Body of pancreas (tissue), 4 donors: ENCODE measurements around the gene ERBB4. TPM values are rescaled to one million over a fixed set of nuclear protein-coding genes. Genes with fewer than 3 reads are reported as not detected.

Source experiments
- ATAC-seq: fragments of 150-250 bp; one replicate; pipeline ENCODE4 v1.9.1; 2016
- DNase-seq, 4 donors: peaks; one replicate each; pipeline ENCODE4 v3.0.0-alpha.2; 2019
- H3K27ac ChIP-seq, 4 donors: fragments of 200-600 bp; sonication (generic); 1 replicate in 3 of 4; 2 replicates in 1 of 4; pipeline versions ENCODE4 v1.5.1 to v1.6.1; 2016 to 2019; ENCODE audit warnings: mild to moderate bottlenecking in 1 of 4, mixed read lengths in 1 of 4, moderate library complexity in 1 of 4
- H3K27me3 ChIP-seq, 2 donors: fragments of 200-600 bp; sonication (generic); one replicate each; pipeline ENCODE4 v1.6.0; 2016; ENCODE audit warnings: mild to moderate bottlenecking in 1 of 2
- H3K36me3 ChIP-seq, 2 donors: fragments of 200-600 bp; sonication (generic); replicated peaks in 1 of 2; 2 replicates each; pipeline ENCODE4 v1.5.1; 2016; ENCODE audit warnings: low read depth in 2 of 2; ENCODE audit not compliant: insufficient read depth in 1 of 2
- H3K4me1 ChIP-seq: fragments of 200-600 bp; sonication (generic); one replicate; pipeline ENCODE4 v1.6.0; 2016
- H3K4me3 ChIP-seq, 2 donors: fragments of 200-600 bp; sonication (generic); 1 replicate in 1 of 2; 2 replicates in 1 of 2; pipeline ENCODE4 v1.5.1; 2016 to 2019
- H3K9me3 ChIP-seq, 3 donors: fragments of 200-600 bp; sonication (generic); 1 replicate in 2 of 3; 2 replicates in 1 of 3; pipeline ENCODE4 v1.5.1; 2016
- CTCF ChIP-seq, 7 experiments: fragments of 450-650 bp in 4 of 7; fragments of 200-600 bp in 3 of 7; sonication (generic) in 3 of 7; IDR thresholded peaks; one replicate each; pipeline ENCODE4 v1.5.1; 2016 to 2019; ENCODE audit warnings: antibody characterized with exemption in 7 of 7
- POLR2A ChIP-seq, 3 donors: fragments of 450-650 bp; IDR thresholded peaks; one replicate each; pipeline ENCODE4 v1.6.1; 2016; ENCODE audit warnings: antibody characterized with exemption in 3 of 3, mild to moderate bottlenecking in 2 of 3
- WGBS, 2 donors: methylation state at CpG; one replicate each; pipeline ENCODE4 v1.1.5; 2017; 5-methylcytosine and 5-hydroxymethylcytosine counted together
- intact Hi-C: fragments of 100-400 bp; cut with DNase I; formaldehyde crosslinking; loops from one replicate; pipeline ENCODE4 v1.15.1; 2023
- total RNA-seq, 2 donors: library from RNA; depleted of rRNA; stranded (reverse); fragments of >200 nt; gene quantifications; one replicate each; pipeline ENCODE4 v1.1.0, GENCODE V29; 2016

Gene ERBB4
- total RNA-seq, 2 donors from 2014 or later: 1.6 to 4.4 TPM

GRCh38 chr2:211822686-211823335 is 715.8 kb downstream of the ERBB4 start:
- no peak for TF ChIP-seq CTCF (IDR thresholded peaks at IDR 0.05)
- TF ChIP-seq POLR2A (IDR thresholded peaks at IDR 0.05): no peak
- intact Hi-C loops: no loop called here
- H3K36me3 ChIP-seq: no peaks in the 10 kb centered on the region
- WGBS, 2 donors: 66 to 70% methylated on average over 3 of the region's 3 CpGs
- no peaks in the 10 kb centered on the region for H3K4me1 ChIP-seq
- H3K9me3 ChIP-seq: no peaks in the 10 kb centered on the region
- no peak overlapping the region for H3K27ac ChIP-seq
- H3K27me3 ChIP-seq: no peaks in the 10 kb centered on the region
- no peak overlapping the region for H3K4me3 ChIP-seq
- no peak for DNase-seq
- no peak for ATAC-seq

DNA sequence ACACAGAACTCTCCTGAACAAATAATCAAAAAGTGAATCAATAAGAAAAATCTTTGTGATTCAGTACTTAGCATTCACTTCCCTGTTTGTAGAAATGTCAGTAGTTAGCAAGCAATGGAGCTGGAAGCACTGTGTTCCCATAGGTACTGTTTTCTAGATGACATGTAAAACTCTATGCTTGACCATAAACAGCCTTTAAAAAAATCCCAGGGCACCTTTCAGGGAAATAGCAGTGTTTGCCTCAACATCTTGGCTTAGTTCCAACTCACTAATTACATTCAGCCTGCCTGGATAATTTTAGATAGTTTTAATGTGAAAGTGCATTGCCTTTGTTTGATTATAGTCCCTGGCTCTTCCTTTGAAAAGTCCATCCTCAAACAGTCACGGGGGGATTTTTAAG is 721.8 kb downstream of the ERBB4 start:
- intact Hi-C loops: no loop called here
- Histone ChIP-seq H3K27me3 (no peaks in the 10 kb centered on the region), H3K27ac (no peak overlapping the region), H3K36me3 (no peaks in the 10 kb centered on the region), H3K9me3 (no peaks in the 10 kb centered on the region), H3K4me3 (no peak overlapping the region), H3K4me1 (no peaks in the 10 kb centered on the region)
- 54 to 83% methylated on average over 1 of the region's 1 CpG for WGBS, 2 donors
- ATAC-seq (no peak), DNase-seq (no peak)
- TF ChIP-seq CTCF (IDR thresholded peaks at IDR 0.05): no peak
- no peak for TF ChIP-seq POLR2A (IDR thresholded peaks at IDR 0.05)

GRCh38 chr2:211812587-211812986 is 726.0 kb downstream of the ERBB4 start:
- Histone ChIP-seq H3K4me3 (no peak overlapping the region), H3K27me3 (no peaks in the 10 kb centered on the region), H3K27ac (no peak overlapping the region), H3K4me1 (no peaks in the 10 kb centered on the region), H3K36me3 (no peaks in the 10 kb centered on the region), H3K9me3 (no peaks in the 10 kb centered on the region)
- ATAC-seq (no peak), DNase-seq (no peak)
- TF ChIP-seq CTCF (IDR thresholded peaks at IDR 0.05): no peak
- no peak for TF ChIP-seq POLR2A (IDR thresholded peaks at IDR 0.05)
- intact Hi-C loops: no loop called here
- WGBS, 2 donors: 59 to 70% methylated on average over 2 to 4 of the region's 4 CpGs

DNA sequence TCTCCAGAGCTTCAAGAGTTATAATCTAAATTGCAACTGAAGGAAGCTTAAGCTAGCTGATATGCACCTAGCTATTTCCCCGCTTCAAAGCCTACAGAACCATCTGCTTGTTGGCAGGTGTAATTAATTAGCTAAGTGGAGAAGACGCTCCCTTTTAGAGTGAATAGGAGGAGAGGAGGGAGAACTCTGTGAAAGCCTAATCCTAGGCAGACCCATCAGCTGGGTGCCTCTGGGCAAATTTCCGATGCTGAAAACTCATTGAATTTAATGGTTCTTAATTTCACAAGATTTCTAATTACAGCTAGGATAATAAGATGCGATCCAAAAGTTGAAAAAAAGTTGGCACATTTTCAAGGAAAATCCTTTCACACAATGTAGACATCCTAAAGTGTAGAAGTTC is 735.9 kb downstream of the ERBB4 start:
- Histone ChIP-seq H3K4me3 (no peak overlapping the region), H3K9me3 (no peaks in the 10 kb centered on the region), H3K4me1 (no peaks in the 10 kb centered on the region), H3K27ac (no peak overlapping the region), H3K27me3 (no peaks in the 10 kb centered on the region), H3K36me3 (no peaks in the 10 kb centered on the region)
- DNase-seq (no peak), ATAC-seq (no peak)
- WGBS, 2 donors: 76 to 77% methylated on average over 4 of the region's 4 CpGs
- no peak for TF ChIP-seq POLR2A (IDR thresholded peaks at IDR 0.05)
- TF ChIP-seq CTCF (IDR thresholded peaks at IDR 0.05): no peak
- intact Hi-C loops: no loop called here

- DNase-seq: no peak
- no peaks in the 10 kb centered on the region for H3K4me1 ChIP-seq
- 70 to 83% methylated on average over 1 of the region's 1 CpG for WGBS, 2 donors
- no peaks in the 10 kb centered on the region for H3K36me3 ChIP-seq
- H3K27ac ChIP-seq: no peak overlapping the region
- intact Hi-C loops: no loop called here
- TF ChIP-seq POLR2A (IDR thresholded peaks at IDR 0.05) (no peak), CTCF (IDR thresholded peaks at IDR 0.05) (no peak)
- no peak overlapping the region for H3K4me3 ChIP-seq
- no peak for ATAC-seq
- H3K27me3 ChIP-seq: no peaks in the 10 kb centered on the region
- no peaks in the 10 kb centered on the region for H3K9me3 ChIP-seq
Observed at GRCh38 chr2:211800001-211800400, 738.6 kb downstream of the ERBB4 start.
